Mammary epithelial cell (primary cell): ENCODE measurements around the gene POMZP3.
"Not testable (repeated sequence)": the region's sequence is repeated elsewhere in the genome, so short reads cannot be mapped to it uniquely, and the experiment has no call there.

Experiments used
- CTCF ChIP-seq, 2 donors: IDR thresholded peaks in 1 of 2; conservative IDR thresholded peaks in 1 of 2; 2 replicates each; pipeline ENCODE4 v1.5.1; 2011 to 2012; ENCODE audit warnings: inconsistent platforms in 2 of 2, low read length in 2 of 2, mild to moderate bottlenecking in 2 of 2, control low read depth in 1 of 2, low read depth in 1 of 2; ENCODE audit not compliant: insufficient read depth in 1 of 2; ENCODE audit errors: extremely low read depth in 1 of 2
- EZH2 ChIP-seq: IDR thresholded peaks from 2 replicates; pipeline ENCODE4 v1.6.1; 2012; ENCODE audit warnings: low read length, inconsistent platforms, borderline replicate concordance

DNA sequence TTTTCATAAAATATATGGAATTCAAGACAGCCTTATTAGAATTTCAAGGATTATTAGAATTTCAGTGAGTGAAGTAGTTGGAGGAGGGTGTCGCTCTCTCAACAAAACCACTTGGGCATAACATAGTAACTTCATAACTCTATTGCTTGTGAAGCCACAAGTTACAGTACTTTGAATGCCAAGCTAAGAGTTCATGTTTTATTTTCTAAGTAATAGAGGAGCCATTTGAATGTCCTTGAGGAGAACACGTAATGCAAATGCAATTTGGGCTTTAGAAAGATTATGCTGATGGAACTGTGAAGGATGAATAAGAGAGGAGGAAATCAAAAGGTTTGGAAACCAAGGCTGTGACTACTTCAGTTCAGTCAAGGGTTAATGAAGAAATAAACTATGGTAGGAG, 51.6 kb downstream of the POMZP3 start:
- not testable (repeated sequence) for TF ChIP-seq EZH2; CTCF (conservative IDR thresholded peaks at IDR 0.05 in 1 of 2, IDR thresholded peaks at IDR 0.05 in 1 of 2; ENCODE audit: extremely low read depth in 1 of 2, insufficient read depth in 1 of 2, low read depth in 1 of 2, low read length in 2 of 2)
